H1 (cell line): ENCODE measurements around the gene KIAA0586. TPM values are rescaled to one million over a fixed set of nuclear protein-coding genes. Genes with fewer than 3 reads are reported as not detected.

Experiments
- CTCF ChIA-PET: fragments of 300-600 bp; sonication (Branson Sonifier 250); formaldehyde crosslinking; loops from one replicate; lab custom pipeline; 2021; ENCODE audit not compliant: partially characterized antibody; lab: Charles Lee
- POLR2A ChIA-PET: fragments of 300-600 bp; sonication (Branson Sonifier 250); formaldehyde crosslinking; loops from one replicate; lab custom pipeline; 2021; ENCODE audit warnings: inconsistent platforms; ENCODE audit not compliant: partially characterized antibody; lab: Charles Lee
- DNase-seq, 2 experiments: peaks; one replicate each; pipeline versions ENCODE4 v3.0.0 to v3.0.0-alpha.2; 2010 to 2022; ENCODE audit warnings: low spot score in 2 of 2, low read depth in 1 of 2, mixed read lengths in 1 of 2
- FAIRE-seq: peaks from 2 replicates; lab custom pipeline; 2011; peaks lifted over from hg19 to GRCh38; lab: Jason Lieb, UNC
- H2AFZ ChIP-seq: 2 replicates; pipeline ENCODE4 v1.8.1; 2012; ENCODE audit warnings: low read length, inconsistent platforms
- H2AK5ac ChIP-seq: 2 replicates; pipeline ENCODE4 v1.6.1; 2013; ENCODE audit warnings: low read depth, low read length
- H2BK120ac ChIP-seq: replicated peaks from 2 replicates; pipeline ENCODE3; 2013; ENCODE audit warnings: low read depth, low read length, inconsistent platforms
- H2BK12ac ChIP-seq: 2 replicates; pipeline ENCODE4 v1.6.1; 2013; ENCODE audit warnings: low read depth, low read length
- H2BK15ac ChIP-seq: 2 replicates; pipeline ENCODE4 v1.6.1; 2013; ENCODE audit warnings: low read length
- H2BK20ac ChIP-seq: 2 replicates; pipeline ENCODE4 v1.6.1; 2013; ENCODE audit warnings: low read length
- H2BK5ac ChIP-seq: 2 replicates; pipeline ENCODE4 v1.6.1; 2013; ENCODE audit warnings: low read depth, low read length
- H3K14ac ChIP-seq: 2 replicates; pipeline ENCODE4 v1.6.1; 2013; ENCODE audit warnings: inconsistent platforms; ENCODE audit not compliant: insufficient read length
- H3K18ac ChIP-seq: 2 replicates; pipeline ENCODE4 v1.6.1; 2013; ENCODE audit warnings: low read length; ENCODE audit errors: extremely low read depth
- H3K23ac ChIP-seq: 2 replicates; pipeline ENCODE4 v1.6.1; 2013; ENCODE audit warnings: inconsistent platforms; ENCODE audit not compliant: insufficient read length
- H3K23me2 ChIP-seq: 2 replicates; pipeline ENCODE4 v1.6.1; 2013; ENCODE audit warnings: low read depth, low read length
- H3K27ac ChIP-seq: 2 replicates; pipeline ENCODE4 v1.6.1; 2011; ENCODE audit warnings: low read depth, low read length, inconsistent platforms
- H3K27me3 ChIP-seq, 4 experiments: replicated peaks in 1 of 4; 1 replicate in 1 of 4; 2 replicates in 3 of 4; pipeline versions ENCODE4 v1.6.1 to v1.8.1; 2011 to 2013; ENCODE audit warnings: low read length in 3 of 4, mild to moderate bottlenecking in 3 of 4, inconsistent platforms in 2 of 4, mixed read lengths in 2 of 4, moderate library complexity in 1 of 4; ENCODE audit not compliant: control insufficient read depth in 3 of 4, insufficient read depth in 3 of 4; ENCODE audit errors: extremely low read depth in 1 of 4
- H3K36me3 ChIP-seq, 4 experiments: 2 replicates each; pipeline versions ENCODE4 v1.6.1 to v1.8.1; 2011 to 2013; ENCODE audit warnings: mild to moderate bottlenecking in 4 of 4, low read length in 3 of 4, moderate library complexity in 2 of 4, control low read depth in 1 of 4, inconsistent platforms in 1 of 4; ENCODE audit not compliant: insufficient read depth in 4 of 4, control insufficient read depth in 2 of 4
- H3K4ac ChIP-seq: replicated peaks from 2 replicates; pipeline ENCODE3; 2013; ENCODE audit warnings: low read length, low read depth, mixed read lengths, inconsistent platforms; ENCODE audit not compliant: insufficient read length
- H3K4me1 ChIP-seq, 4 experiments: replicated peaks in 1 of 4; 1 replicate in 1 of 4; 2 replicates in 3 of 4; pipeline versions ENCODE4 v1.6.1 to v1.8.1; 2011 to 2013; ENCODE audit warnings: low read length in 3 of 4, inconsistent platforms in 2 of 4, mixed read lengths in 1 of 4; ENCODE audit not compliant: insufficient read depth in 4 of 4, control insufficient read depth in 3 of 4
- H3K4me2 ChIP-seq, 2 experiments: 2 replicates each; pipeline versions ENCODE4 v1.6.1 to v1.8.1; 2011 to 2013; ENCODE audit warnings: low read depth in 2 of 2, low read length in 2 of 2, control low read depth in 1 of 2, inconsistent platforms in 1 of 2, mild to moderate bottlenecking in 1 of 2; ENCODE audit not compliant: insufficient read depth in 1 of 2
- H3K4me3 ChIP-seq, 4 experiments: fragments of 200-600, 300-600 bp in 1 of 4; sonication (generic), shearing (Covaris generic), sonication (Bioruptor Twin) in 1 of 4; 2 replicates each; pipeline versions ENCODE4 v1.5.1 to v1.8.1; 2011 to 2016; ENCODE audit warnings: low read length in 4 of 4, low read depth in 3 of 4, control low read depth in 2 of 4, inconsistent platforms in 2 of 4, mild to moderate bottlenecking in 2 of 4, mixed read lengths in 1 of 4, moderate library complexity in 1 of 4; ENCODE audit not compliant: insufficient read depth in 2 of 4; ENCODE audit errors: extremely low read depth in 1 of 4
- H3K56ac ChIP-seq: replicated peaks from 2 replicates; pipeline ENCODE3; 2013; ENCODE audit warnings: low read depth, mild to moderate bottlenecking, mixed read lengths, low read length, inconsistent platforms; ENCODE audit not compliant: insufficient read length
- H3K79me1 ChIP-seq: 2 replicates; pipeline ENCODE4 v1.6.1; 2013; ENCODE audit warnings: low read depth, low read length, control low read depth
- H3K79me2 ChIP-seq, 2 experiments: 2 replicates each; pipeline versions ENCODE4 v1.6.1 to v1.8.1; 2012 to 2013; ENCODE audit warnings: low read length in 2 of 2, mild to moderate bottlenecking in 2 of 2, inconsistent platforms in 1 of 2; ENCODE audit not compliant: insufficient read depth in 2 of 2, control insufficient read depth in 1 of 2
- H3K9ac ChIP-seq, 4 experiments: replicated peaks in 1 of 4; 1 replicate in 1 of 4; 2 replicates in 3 of 4; pipeline versions ENCODE4 v1.6.1 to v1.8.1; 2011 to 2013; ENCODE audit warnings: low read depth in 3 of 4, low read length in 3 of 4, control low read depth in 2 of 4, mild to moderate bottlenecking in 2 of 4, moderate library complexity in 2 of 4, inconsistent platforms in 1 of 4; ENCODE audit errors: extremely low read depth in 1 of 4
- H3K9me3 ChIP-seq, 2 experiments: 2 replicates each; pipeline versions ENCODE4 v1.6.1 to v1.8.1; 2012 to 2013; ENCODE audit warnings: mild to moderate bottlenecking in 2 of 2, moderate library complexity in 2 of 2, control low read depth in 1 of 2, inconsistent platforms in 1 of 2, low read depth in 1 of 2, low read length in 1 of 2, mixed read lengths in 1 of 2; ENCODE audit not compliant: insufficient read depth in 2 of 2
- H4K20me1 ChIP-seq, 2 experiments: replicated peaks in 1 of 2; 2 replicates each; pipeline versions ENCODE3 to v1.8.1; 2011 to 2013; ENCODE audit warnings: inconsistent platforms in 2 of 2, low read length in 2 of 2, mild to moderate bottlenecking in 1 of 2; ENCODE audit not compliant: insufficient read depth in 2 of 2, control insufficient read depth in 1 of 2
- H4K5ac ChIP-seq: 2 replicates; pipeline ENCODE4 v1.6.1; 2013; ENCODE audit warnings: low read length, low read depth, mixed read lengths, inconsistent platforms; ENCODE audit not compliant: insufficient read length
- H4K8ac ChIP-seq: 2 replicates; pipeline ENCODE4 v1.8.0; 2013; ENCODE audit warnings: mild to moderate bottlenecking, moderate library complexity, low read length, inconsistent platforms; ENCODE audit not compliant: insufficient read depth; ENCODE audit errors: extremely low read depth
- H4K91ac ChIP-seq: replicated peaks from 2 replicates; pipeline ENCODE3; 2013; ENCODE audit warnings: low read length, mixed read lengths, inconsistent platforms; ENCODE audit not compliant: insufficient read length
- ASH2L ChIP-seq: fragments of 200-600, 300-600 bp; sonication (generic); IDR thresholded peaks from one replicate; pipeline ENCODE4 v1.7.1; 2017; ENCODE audit warnings: low read length
- BACH1 ChIP-seq: IDR thresholded peaks from 2 replicates; pipeline ENCODE4 v1.6.1; 2012; ENCODE audit warnings: low read length, improper control_type of control experiment
- CREB1 ChIP-seq: IDR thresholded peaks from 2 replicates; pipeline ENCODE4 v1.6.1; 2012; ENCODE audit warnings: inconsistent platforms
- KDM1A ChIP-seq: fragments of 200-600, 300-600 bp; sonication (generic); IDR thresholded peaks from 2 replicates; pipeline ENCODE4 v1.7.1; 2016; ENCODE audit warnings: mild to moderate bottlenecking, low read length, borderline replicate concordance
- RNF2 ChIP-seq: fragments of 200-900, 300-1000 bp; sonication (generic); IDR thresholded peaks from 2 replicates; pipeline ENCODE4 v1.7.1; 2016; ENCODE audit warnings: borderline replicate concordance, low read depth, mild to moderate bottlenecking, antibody characterized with exemption, low read length; ENCODE audit not compliant: poor library complexity, severe bottlenecking; ENCODE audit errors: missing control alignments
- TAF1 ChIP-seq: IDR thresholded peaks from 2 replicates; pipeline ENCODE4 v1.6.1; 2011; ENCODE audit warnings: mild to moderate bottlenecking, low read depth, low read length
- polyA plus RNA-seq, 7 experiments: library from polyadenylated mRNA; depleted of rRNA in 3 of 7; stranded (reverse) in 5 of 7; unstranded in 2 of 7; fragments of >200 nt in 5 of 7; fragments of 200-250 nt in 2 of 7; gene quantifications; 1 replicate in 5 of 7; 2 replicates in 1 of 7; 4 replicates in 1 of 7; pipeline versions ENCODE4 v1.2.1 to v1.2.3, GENCODE V29; 2011 to 2013; ENCODE audit warnings: missing spikeins in 2 of 7, mixed read lengths in 2 of 7
- total RNA-seq: library from RNA; stranded (reverse); fragmentation: NEBNext Ultra II Directional; extraction: Animal tissue kit (Norgen Biotek cat#: 25700); gene quantifications from 2 replicates; pipeline ENCODE4 v1.2.1, GENCODE V29; 2021

The KIAA0586 gene
- total and polyA plus RNA-seq, 2 of the 8 experiments (the other 6 are each of a cell fraction or from before 2014, with no cell fraction given), result 7.2 to 24.8 TPM

GRCh38 chr14:58398495-58398894, 29.0 kb upstream of the KIAA0586 start:
- Histone ChIP-seq H3K36me3 (no peaks in the 10 kb centered on the region), H4K8ac (no peak overlapping the region), H3K14ac (no peak overlapping the region), H3K23ac (no peak overlapping the region), H3K9ac (no peak overlapping the region), H3K9me3 (no peaks in the 10 kb centered on the region), H3K79me2 (no peaks in the 10 kb centered on the region), H4K5ac (no peak overlapping the region), H2BK20ac (no peak overlapping the region), H4K91ac (no peak overlapping the region), H2AFZ (no peak overlapping the region), H3K4me2 (no peak overlapping the region), H2BK12ac (no peak overlapping the region), H3K56ac (no peak overlapping the region)
- POLR2A ChIA-PET, result interaction anchor here (0.9 kb wide), 1 partner anchor 11 kb away, joined by 3 read pairs; no protein-coding TSS in a partner anchor
- no peak for FAIRE-seq
- no peak for DNase-seq
- no peak for TF ChIP-seq RNF2
- TF ChIP-seq ASH2L, result no peak
- TF ChIP-seq KDM1A, result no peak
- no peak for TF ChIP-seq CREB1
- no peak for TF ChIP-seq BACH1
- no peak for TF ChIP-seq TAF1
- TF ChIP-seq, all 59 proteins: peak for 0
- no peaks in the 10 kb centered on the region for H3K79me1 ChIP-seq
- H3K27ac ChIP-seq, result no peak overlapping the region
- no peak overlapping the region for H3K4ac ChIP-seq
- H2BK5ac ChIP-seq, result no peak overlapping the region
- CTCF ChIA-PET, result interaction anchor here (0.6 to 1.3 kb wide), 2 partner anchors 27 to 918 kb away, joined by 3 to 6 read pairs; no protein-coding TSS in a partner anchor
- H3K27me3 ChIP-seq, result peaks cover 0 to 9% (median 6%) of the 10 kb centered on the region in 4 experiments; a peak in 5 of 7 replicates
- H2BK15ac ChIP-seq, result no peak overlapping the region
- H4K20me1 ChIP-seq, result no peaks in the 10 kb centered on the region
- H3K4me1 ChIP-seq, result peaks cover 4 to 14% (median 7%) of the 10 kb centered on the region in 4 experiments; a peak in 6 of 7 replicates
- H3K4me3 ChIP-seq, result no peak overlapping the region
- H2AK5ac ChIP-seq, result no peak overlapping the region
- peaks cover 7% of the 10 kb centered on the region; the same call in 1 of the 2 replicates for H3K23me2 ChIP-seq
- no peak overlapping the region for H2BK120ac ChIP-seq
- no peak overlapping the region for H3K18ac ChIP-seq
